Measurements from ENCODE around the gene FLRT1. TPM values are rescaled to one million over a fixed set of nuclear protein-coding genes. Genes with fewer than 3 reads are reported as not detected.
A peak's percentile ranks its signal among the peaks of the same experiment; 100 is the strongest.

FLRT1 gene, protein sequence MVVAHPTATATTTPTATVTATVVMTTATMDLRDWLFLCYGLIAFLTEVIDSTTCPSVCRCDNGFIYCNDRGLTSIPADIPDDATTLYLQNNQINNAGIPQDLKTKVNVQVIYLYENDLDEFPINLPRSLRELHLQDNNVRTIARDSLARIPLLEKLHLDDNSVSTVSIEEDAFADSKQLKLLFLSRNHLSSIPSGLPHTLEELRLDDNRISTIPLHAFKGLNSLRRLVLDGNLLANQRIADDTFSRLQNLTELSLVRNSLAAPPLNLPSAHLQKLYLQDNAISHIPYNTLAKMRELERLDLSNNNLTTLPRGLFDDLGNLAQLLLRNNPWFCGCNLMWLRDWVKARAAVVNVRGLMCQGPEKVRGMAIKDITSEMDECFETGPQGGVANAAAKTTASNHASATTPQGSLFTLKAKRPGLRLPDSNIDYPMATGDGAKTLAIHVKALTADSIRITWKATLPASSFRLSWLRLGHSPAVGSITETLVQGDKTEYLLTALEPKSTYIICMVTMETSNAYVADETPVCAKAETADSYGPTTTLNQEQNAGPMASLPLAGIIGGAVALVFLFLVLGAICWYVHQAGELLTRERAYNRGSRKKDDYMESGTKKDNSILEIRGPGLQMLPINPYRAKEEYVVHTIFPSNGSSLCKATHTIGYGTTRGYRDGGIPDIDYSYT
- total RNA-seq, result not detected

DNA sequence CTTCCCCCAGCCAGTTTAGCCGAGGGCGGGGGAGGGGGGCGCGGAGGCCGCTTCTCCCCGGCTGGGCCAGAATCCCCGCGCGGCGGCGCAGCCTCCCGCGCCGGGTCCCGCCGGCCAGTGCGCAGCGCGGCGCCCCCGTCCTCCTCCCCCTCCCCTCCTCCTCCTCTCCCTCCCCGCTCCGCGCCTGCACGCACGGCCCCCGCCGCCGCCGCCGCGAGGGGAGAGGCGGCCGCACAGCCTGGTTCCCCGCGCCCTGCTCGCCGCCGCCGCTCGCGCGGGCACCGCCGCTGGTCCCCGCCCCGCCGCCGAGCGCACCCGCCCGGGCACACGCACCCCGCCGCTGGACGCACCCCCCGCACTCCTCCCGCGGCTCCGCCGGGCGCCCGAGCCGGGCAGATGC lies at the start of gene FLRT1:
TSS of gene FLRT1 (plus strand) at position 356 of the 400 bp plus-strand sequence. CDS start 80,337 bp downstream, outside the sequence.
- no peak for DNase-seq (ENCODE audit: low spot score in 2 of 2)
- Histone ChIP-seq H3K36me3 (no peaks in the 10 kb centered on the region), H3K4me3 (peak within 1 kb of the TSS; percentile 53), H3K27ac (no peak within 1 kb of the TSS), H3K4me1 (peaks cover 23% of the 10 kb centered on the region), H3K27me3 (peaks cover 33% of the 10 kb centered on the region), H3K9me3 (no peaks in the 10 kb centered on the region)
- TF ChIP-seq EP300 (IDR thresholded peaks at IDR 0.05) (no peak), POLR2AphosphoS5 (IDR thresholded peaks at IDR 0.05) (no peak), POLR2A (IDR thresholded peaks at IDR 0.05) (no peak)
- TF ChIP-seq, protein P1, sequence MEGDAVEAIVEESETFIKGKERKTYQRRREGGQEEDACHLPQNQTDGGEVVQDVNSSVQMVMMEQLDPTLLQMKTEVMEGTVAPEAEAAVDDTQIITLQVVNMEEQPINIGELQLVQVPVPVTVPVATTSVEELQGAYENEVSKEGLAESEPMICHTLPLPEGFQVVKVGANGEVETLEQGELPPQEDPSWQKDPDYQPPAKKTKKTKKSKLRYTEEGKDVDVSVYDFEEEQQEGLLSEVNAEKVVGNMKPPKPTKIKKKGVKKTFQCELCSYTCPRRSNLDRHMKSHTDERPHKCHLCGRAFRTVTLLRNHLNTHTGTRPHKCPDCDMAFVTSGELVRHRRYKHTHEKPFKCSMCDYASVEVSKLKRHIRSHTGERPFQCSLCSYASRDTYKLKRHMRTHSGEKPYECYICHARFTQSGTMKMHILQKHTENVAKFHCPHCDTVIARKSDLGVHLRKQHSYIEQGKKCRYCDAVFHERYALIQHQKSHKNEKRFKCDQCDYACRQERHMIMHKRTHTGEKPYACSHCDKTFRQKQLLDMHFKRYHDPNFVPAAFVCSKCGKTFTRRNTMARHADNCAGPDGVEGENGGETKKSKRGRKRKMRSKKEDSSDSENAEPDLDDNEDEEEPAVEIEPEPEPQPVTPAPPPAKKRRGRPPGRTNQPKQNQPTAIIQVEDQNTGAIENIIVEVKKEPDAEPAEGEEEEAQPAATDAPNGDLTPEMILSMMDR (IDR thresholded peaks at IDR 0.05), result no peak
- WGBS, result no CpG with 5 or more reads among the region's 64 CpGs

DNA sequence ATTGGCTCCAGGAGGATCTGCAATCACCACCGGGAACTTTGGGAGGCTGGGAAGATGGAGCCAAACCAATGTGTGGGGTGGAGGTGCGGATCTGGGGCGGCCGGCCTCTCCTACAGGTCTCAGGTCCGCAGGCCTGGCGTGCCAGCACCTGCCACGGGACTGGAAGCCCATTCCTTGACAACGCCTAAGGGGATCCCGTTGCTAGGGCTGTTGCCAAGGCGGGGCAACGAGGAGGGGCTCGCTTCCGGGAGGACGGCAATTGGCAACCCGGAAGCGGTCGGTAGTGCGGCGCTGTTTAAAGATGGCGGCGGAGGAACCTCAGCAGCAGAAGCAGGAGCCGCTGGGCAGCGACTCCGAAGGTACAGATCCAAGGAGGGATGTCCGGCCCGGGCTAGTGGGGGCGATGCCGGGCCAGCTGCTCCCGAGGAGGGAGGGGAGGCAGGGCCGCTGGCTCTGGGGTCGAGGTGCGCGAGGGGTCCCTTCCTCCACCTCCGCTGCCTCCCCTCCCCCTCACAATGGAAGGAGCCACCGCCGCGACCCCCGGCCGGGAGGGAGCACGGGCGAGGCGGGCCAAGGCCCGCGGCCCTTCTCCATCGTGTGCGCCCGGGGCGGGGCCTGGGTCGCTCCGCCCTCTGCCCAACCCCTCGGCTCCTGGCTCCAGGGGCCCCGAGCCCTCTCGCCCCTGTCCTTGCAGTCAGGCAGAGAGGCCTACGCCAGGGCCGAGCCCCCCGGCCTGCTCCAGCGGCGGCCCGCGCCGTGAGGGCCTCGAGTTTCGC lies 49.4 kb upstream of the FLRT1 start, which contains the start of gene OTUB1:
TSS of gene OTUB1 (plus strand) at position 283 of the 776 bp plus-strand sequence. CDS start at position 302, 19 bp downstream.
- whole genome bisulfite sequencing, result 0% methylated on average over 28 of the region's 63 CpGs
- Histone ChIP-seq H3K4me1 (peaks cover 28% of the 10 kb centered on the region), H3K9me3 (no peaks in the 10 kb centered on the region), H3K27me3 (no peaks in the 10 kb centered on the region), H3K36me3 (peaks cover 24% of the 10 kb centered on the region), H3K27ac (peak within 1 kb of the TSS; percentile 94), H3K4me3 (peak within 1 kb of the TSS; percentile 100)
- TF ChIP-seq EP300 (IDR thresholded peaks at IDR 0.05) (no peak), POLR2A (IDR thresholded peaks at IDR 0.05) (peak in 1 of 2 donors; percentile 61), POLR2AphosphoS5 (IDR thresholded peaks at IDR 0.05) (peak in 2 of 3 donors; percentile 60 to 97)
- TF ChIP-seq, protein P1 (IDR thresholded peaks at IDR 0.05), result no peak
- peak; percentile 97 to 98 for DNase-seq (ENCODE audit: low spot score in 2 of 2)

DNA sequence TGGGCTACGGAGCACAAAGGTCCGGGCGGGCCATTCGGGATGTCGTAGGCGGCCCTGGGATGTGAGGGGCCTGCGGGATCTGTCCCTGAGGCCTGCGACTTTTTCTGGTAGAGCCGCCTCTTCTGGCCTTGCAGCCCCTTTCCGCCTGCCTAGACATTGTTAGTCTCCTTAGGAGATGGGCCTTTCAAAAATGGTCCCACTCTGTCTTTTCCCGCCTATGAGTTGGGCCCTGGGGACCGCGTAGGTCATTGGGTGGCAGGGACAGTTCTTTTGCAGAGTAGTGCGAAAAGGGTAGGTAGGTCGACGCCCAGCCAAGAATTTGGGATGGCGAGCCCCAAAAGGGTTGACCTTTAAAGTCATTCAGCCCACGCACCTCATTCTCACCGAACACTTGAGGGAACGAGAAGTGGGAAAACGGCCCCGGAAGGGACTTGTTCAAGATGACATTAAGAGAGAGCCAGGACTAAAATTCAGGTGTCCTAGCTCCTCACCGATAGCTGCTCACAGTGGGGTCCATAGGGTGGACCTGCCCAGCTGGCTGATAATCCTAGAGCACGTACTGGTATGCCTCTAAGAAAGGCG lies 48.7 kb upstream of the FLRT1 start:
- no peaks in the 10 kb centered on the region for H3K27me3 ChIP-seq
- peaks cover 30% of the 10 kb centered on the region for H3K36me3 ChIP-seq
- peak overlapping the region; percentile 94 for H3K27ac ChIP-seq
- peaks cover 28% of the 10 kb centered on the region for H3K4me1 ChIP-seq
- peak overlapping the region; percentile 100 for H3K4me3 ChIP-seq
- DNase-seq (ENCODE audit: low spot score in 2 of 2), result no peak
- TF ChIP-seq, protein P1 (IDR thresholded peaks at IDR 0.05), result no peak
- TF ChIP-seq POLR2A (IDR thresholded peaks at IDR 0.05), result no peak
- no peak for TF ChIP-seq POLR2AphosphoS5 (IDR thresholded peaks at IDR 0.05)
- TF ChIP-seq EP300 (IDR thresholded peaks at IDR 0.05), result no peak
- H3K9me3 ChIP-seq, result no peaks in the 10 kb centered on the region
- 39% methylated on average over 15 of the region's 25 CpGs for WGBS

DNA sequence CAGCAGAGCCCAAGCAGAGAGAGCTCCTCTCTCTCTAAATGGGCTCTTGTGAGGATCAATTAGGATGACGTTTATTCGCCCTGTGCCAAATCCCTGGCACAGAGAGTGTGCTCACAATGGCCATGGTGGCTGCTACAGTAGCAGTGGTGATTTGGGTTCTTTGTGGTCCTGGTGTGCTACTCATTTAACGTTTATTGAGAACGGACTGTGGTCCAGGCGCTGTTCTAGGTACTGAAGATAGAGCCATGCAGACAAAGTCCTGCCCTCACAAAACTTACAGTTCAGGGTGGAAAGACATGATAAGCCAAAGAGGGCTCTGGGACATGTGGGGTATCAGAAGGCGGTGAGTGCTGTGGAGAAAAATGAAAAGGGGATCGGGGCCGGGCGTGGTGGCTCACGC lies 44.2 kb upstream of the FLRT1 start:
- Histone ChIP-seq H3K27ac (no peak overlapping the region), H3K36me3 (peaks cover 56% of the 10 kb centered on the region), H3K9me3 (no peaks in the 10 kb centered on the region), H3K4me3 (no peak overlapping the region), H3K27me3 (no peaks in the 10 kb centered on the region), H3K4me1 (peaks cover 19% of the 10 kb centered on the region)
- no peak for DNase-seq (ENCODE audit: low spot score in 2 of 2)
- no peak for TF ChIP-seq EP300 (IDR thresholded peaks at IDR 0.05)
- TF ChIP-seq, protein P1 (IDR thresholded peaks at IDR 0.05), result no peak
- no peak for TF ChIP-seq POLR2AphosphoS5 (IDR thresholded peaks at IDR 0.05)
- no peak for TF ChIP-seq POLR2A (IDR thresholded peaks at IDR 0.05)
- WGBS, result 91% methylated on average over 10 of the region's 10 CpGs
